SK-N-SH treated with all-trans-retinoic acid at 6 μM for 48 hours (cell line): ENCODE data around the gene UBB.

Experiments
- ATAC-seq: fragments of 200-7000 bp; cut with Tn5 transposase; 3 replicates; pipeline ENCODE4 v1.9.1; 2020; ENCODE audit warnings: mild to moderate bottlenecking, moderate library complexity
- ARNTL ChIP-seq: fragments of 450-650 bp; formaldehyde crosslinking; IDR thresholded peaks from 2 replicates; pipeline ENCODE4 v1.5.0; 2020; ENCODE audit warnings: low read depth, mild to moderate bottlenecking, moderate library complexity, borderline replicate concordance
- BACH2 ChIP-seq: fragments of 250-450 bp; sonication (Bioruptor Pico); IDR thresholded peaks from 2 replicates; pipeline ENCODE4 v1.9.0; 2021; ENCODE audit warnings: mild to moderate bottlenecking, borderline replicate concordance
- CSDC2 ChIP-seq: fragments of 250-450 bp; sonication (Bioruptor Pico); IDR thresholded peaks from 2 replicates; pipeline ENCODE4 v1.5.0; 2020; ENCODE audit warnings: mild to moderate bottlenecking, moderate library complexity
- CSRNP3 ChIP-seq: fragments of 250-450 bp; sonication (Bioruptor Pico); IDR thresholded peaks from 2 replicates; pipeline ENCODE4 v1.5.1; 2021; ENCODE audit warnings: mild to moderate bottlenecking, moderate library complexity
- ESRRG ChIP-seq: fragments of 250-450 bp; sonication (Bioruptor Pico); IDR thresholded peaks from 2 replicates; pipeline ENCODE4 v1.6.1; 2021; ENCODE audit warnings: mild to moderate bottlenecking
- GLIS3 ChIP-seq: fragments of 250-450 bp; sonication (Bioruptor Pico); IDR thresholded peaks from 2 replicates; pipeline ENCODE4 v1.5.0; 2020; ENCODE audit warnings: mild to moderate bottlenecking, moderate library complexity
- ISL1 ChIP-seq: fragments of 250-450 bp; sonication (Bioruptor Pico); IDR thresholded peaks from 2 replicates; pipeline ENCODE4 v2.1.2; 2022; ENCODE audit warnings: mild to moderate bottlenecking, moderate library complexity
- OSR1 ChIP-seq: fragments of 250-450 bp; sonication (Bioruptor Pico); IDR thresholded peaks from 2 replicates; pipeline ENCODE4 v1.8.0; 2022; ENCODE audit warnings: moderate library complexity, mild to moderate bottlenecking, inconsistent platforms
- PATZ1 ChIP-seq: fragments of 250-450 bp; sonication (Bioruptor Pico); IDR thresholded peaks from 2 replicates; pipeline ENCODE4 v1.8.0; 2020; ENCODE audit warnings: mild to moderate bottlenecking, moderate library complexity, borderline replicate concordance
- PPARA ChIP-seq: fragments of 250-450 bp; sonication (Bioruptor Pico); IDR thresholded peaks from 2 replicates; pipeline ENCODE4 v1.5.0; 2020; ENCODE audit warnings: mild to moderate bottlenecking, borderline replicate concordance
- RARB ChIP-seq: fragments of 250-450 bp; sonication (Bioruptor Pico); IDR thresholded peaks from 2 replicates; pipeline ENCODE4 v1.8.0; 2021; ENCODE audit warnings: mild to moderate bottlenecking, moderate library complexity
- SNAI2 ChIP-seq: fragments of 250-450 bp; sonication (Bioruptor Pico); IDR thresholded peaks from 2 replicates; pipeline ENCODE4 v1.5.0; 2020; ENCODE audit warnings: mild to moderate bottlenecking, moderate library complexity
- TCF4 ChIP-seq: fragments of 250-450 bp; sonication (Bioruptor Pico); IDR thresholded peaks from 2 replicates; pipeline ENCODE4 v1.8.0; 2021; ENCODE audit warnings: mild to moderate bottlenecking, moderate library complexity, borderline replicate concordance
- TOX ChIP-seq: fragments of 250-450 bp; sonication (Bioruptor Pico); IDR thresholded peaks from 2 replicates; pipeline ENCODE4 v1.8.0; 2021; ENCODE audit warnings: mild to moderate bottlenecking, moderate library complexity, borderline replicate concordance
- ZC3H10 ChIP-seq: fragments of 250-450 bp; sonication (Bioruptor Pico); IDR thresholded peaks from 2 replicates; pipeline ENCODE4 v1.5.1; 2021; ENCODE audit warnings: mild to moderate bottlenecking, moderate library complexity
- ZFP3 ChIP-seq: fragments of 250-450 bp; sonication (Bioruptor Pico); IDR thresholded peaks from 2 replicates; pipeline ENCODE4 v1.5.0; 2020; ENCODE audit warnings: mild to moderate bottlenecking, moderate library complexity
- ZFP30 ChIP-seq: fragments of 450-650 bp; formaldehyde crosslinking; IDR thresholded peaks from 2 replicates; pipeline ENCODE4 v1.5.0; 2022; ENCODE audit warnings: mild to moderate bottlenecking, moderate library complexity
- ZNF565 ChIP-seq: fragments of 450-650 bp; formaldehyde crosslinking; conservative IDR thresholded peaks from 2 replicates; pipeline ENCODE4 v1.5.0; 2020; ENCODE audit warnings: low read depth, mild to moderate bottlenecking, moderate library complexity
- ZNF70 ChIP-seq: fragments of 450-650 bp; formaldehyde crosslinking; IDR thresholded peaks from 2 replicates; pipeline ENCODE4 v1.5.0; 2020; ENCODE audit warnings: mild to moderate bottlenecking, moderate library complexity
- ZNF8 ChIP-seq: fragments of 450-650 bp; formaldehyde crosslinking; IDR thresholded peaks from 2 replicates; pipeline ENCODE4 v1.5.0; 2020; ENCODE audit warnings: mild to moderate bottlenecking, moderate library complexity
- TF ChIP-seq, protein P1 (sequence below): fragments of 250-450 bp; sonication (Bioruptor Pico); IDR thresholded peaks from 2 replicates; pipeline ENCODE4 v1.8.0; 2021; ENCODE audit warnings: low read depth, mild to moderate bottlenecking, moderate library complexity, borderline replicate concordance
- TF ChIP-seq, protein P2 (sequence below): fragments of 250-450 bp; sonication (Bioruptor Pico); IDR thresholded peaks from 2 replicates; pipeline ENCODE4 v1.5.0; 2020; ENCODE audit warnings: mild to moderate bottlenecking, moderate library complexity
- TF ChIP-seq, protein P3 (sequence below): fragments of 250-450 bp; sonication (Bioruptor Pico); IDR thresholded peaks from 2 replicates; pipeline ENCODE4 v1.5.1; 2020; ENCODE audit warnings: low read depth, mild to moderate bottlenecking, moderate library complexity

UBB gene

DNA sequence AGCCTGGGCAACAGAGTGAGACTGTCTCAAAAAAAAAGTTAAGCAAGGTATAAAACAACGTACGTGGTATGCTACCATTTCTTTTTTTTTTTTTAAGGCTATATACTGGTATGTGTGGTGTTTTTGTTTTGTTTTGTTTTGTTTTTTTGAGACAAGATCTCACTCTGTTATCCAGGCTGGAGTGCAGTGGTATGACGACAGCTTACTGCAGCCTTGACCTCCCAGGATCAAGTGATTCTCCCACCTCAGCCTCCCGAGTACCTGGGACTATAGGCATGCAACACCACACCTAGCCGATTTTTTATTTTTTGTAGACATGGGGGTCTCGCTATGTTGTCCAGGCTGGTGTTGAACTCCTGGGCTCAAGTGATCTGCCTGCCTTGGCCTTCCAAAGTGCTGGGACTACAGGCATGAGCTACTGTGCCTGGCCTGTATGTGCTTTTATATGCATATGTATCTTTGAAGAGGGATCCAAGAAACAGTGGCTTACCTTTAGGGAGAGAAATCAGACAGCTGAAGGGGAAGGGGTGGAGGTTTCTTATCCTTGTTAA is 34.1 kb upstream of the UBB start:
- TF ChIP-seq ISL1 (CRISPR knock-in tag) (no peak), ARNTL (CRISPR knock-in tag) (no peak), CSDC2 (CRISPR knock-in tag) (no peak)
- no peak for ATAC-seq

- TF ChIP-seq BACH2: no peak
- TF ChIP-seq PATZ1: no peak
- TF ChIP-seq GLIS3: no peak
- TF ChIP-seq ESRRG (CRISPR knock-in tag): no peak
- no peak for TF ChIP-seq ZFP3 (CRISPR knock-in tag)
- no peak for TF ChIP-seq ZNF70 (CRISPR knock-in tag)
- TF ChIP-seq ARNTL (CRISPR knock-in tag): no peak
- no peak for TF ChIP-seq ZNF8
- no peak for TF ChIP-seq TCF4 (CRISPR knock-in tag)
- TF ChIP-seq RARB: no peak
- no peak for TF ChIP-seq ZC3H10 (CRISPR knock-in tag)
- TF ChIP-seq ZFP30 (CRISPR knock-in tag): no peak
- no peak for TF ChIP-seq ZNF565 (CRISPR knock-in tag)
- TF ChIP-seq, protein P1, sequence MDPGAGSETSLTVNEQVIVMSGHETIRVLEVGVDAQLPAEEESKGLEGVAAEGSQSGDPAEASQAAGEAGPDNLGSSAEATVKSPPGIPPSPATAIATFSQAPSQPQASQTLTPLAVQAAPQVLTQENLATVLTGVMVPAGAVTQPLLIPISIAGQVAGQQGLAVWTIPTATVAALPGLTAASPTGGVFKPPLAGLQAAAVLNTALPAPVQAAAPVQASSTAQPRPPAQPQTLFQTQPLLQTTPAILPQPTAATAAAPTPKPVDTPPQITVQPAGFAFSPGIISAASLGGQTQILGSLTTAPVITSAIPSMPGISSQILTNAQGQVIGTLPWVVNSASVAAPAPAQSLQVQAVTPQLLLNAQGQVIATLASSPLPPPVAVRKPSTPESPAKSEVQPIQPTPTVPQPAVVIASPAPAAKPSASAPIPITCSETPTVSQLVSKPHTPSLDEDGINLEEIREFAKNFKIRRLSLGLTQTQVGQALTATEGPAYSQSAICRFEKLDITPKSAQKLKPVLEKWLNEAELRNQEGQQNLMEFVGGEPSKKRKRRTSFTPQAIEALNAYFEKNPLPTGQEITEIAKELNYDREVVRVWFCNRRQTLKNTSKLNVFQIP (CRISPR knock-in tag): no peak
- no peak for TF ChIP-seq OSR1
- no peak for TF ChIP-seq SNAI2
- no peak for TF ChIP-seq ISL1 (CRISPR knock-in tag)
- TF ChIP-seq, protein P2, sequence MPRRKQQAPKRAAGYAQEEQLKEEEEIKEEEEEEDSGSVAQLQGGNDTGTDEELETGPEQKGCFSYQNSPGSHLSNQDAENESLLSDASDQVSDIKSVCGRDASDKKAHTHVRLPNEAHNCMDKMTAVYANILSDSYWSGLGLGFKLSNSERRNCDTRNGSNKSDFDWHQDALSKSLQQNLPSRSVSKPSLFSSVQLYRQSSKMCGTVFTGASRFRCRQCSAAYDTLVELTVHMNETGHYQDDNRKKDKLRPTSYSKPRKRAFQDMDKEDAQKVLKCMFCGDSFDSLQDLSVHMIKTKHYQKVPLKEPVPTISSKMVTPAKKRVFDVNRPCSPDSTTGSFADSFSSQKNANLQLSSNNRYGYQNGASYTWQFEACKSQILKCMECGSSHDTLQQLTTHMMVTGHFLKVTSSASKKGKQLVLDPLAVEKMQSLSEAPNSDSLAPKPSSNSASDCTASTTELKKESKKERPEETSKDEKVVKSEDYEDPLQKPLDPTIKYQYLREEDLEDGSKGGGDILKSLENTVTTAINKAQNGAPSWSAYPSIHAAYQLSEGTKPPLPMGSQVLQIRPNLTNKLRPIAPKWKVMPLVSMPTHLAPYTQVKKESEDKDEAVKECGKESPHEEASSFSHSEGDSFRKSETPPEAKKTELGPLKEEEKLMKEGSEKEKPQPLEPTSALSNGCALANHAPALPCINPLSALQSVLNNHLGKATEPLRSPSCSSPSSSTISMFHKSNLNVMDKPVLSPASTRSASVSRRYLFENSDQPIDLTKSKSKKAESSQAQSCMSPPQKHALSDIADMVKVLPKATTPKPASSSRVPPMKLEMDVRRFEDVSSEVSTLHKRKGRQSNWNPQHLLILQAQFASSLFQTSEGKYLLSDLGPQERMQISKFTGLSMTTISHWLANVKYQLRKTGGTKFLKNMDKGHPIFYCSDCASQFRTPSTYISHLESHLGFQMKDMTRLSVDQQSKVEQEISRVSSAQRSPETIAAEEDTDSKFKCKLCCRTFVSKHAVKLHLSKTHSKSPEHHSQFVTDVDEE: no peak
- no peak for TF ChIP-seq TOX (CRISPR knock-in tag)
- TF ChIP-seq CSRNP3: no peak
- no peak for ATAC-seq
These were observed 32.3 kb upstream of the UBB start for GRCh38 chr17:16348586-16348985.

DNA sequence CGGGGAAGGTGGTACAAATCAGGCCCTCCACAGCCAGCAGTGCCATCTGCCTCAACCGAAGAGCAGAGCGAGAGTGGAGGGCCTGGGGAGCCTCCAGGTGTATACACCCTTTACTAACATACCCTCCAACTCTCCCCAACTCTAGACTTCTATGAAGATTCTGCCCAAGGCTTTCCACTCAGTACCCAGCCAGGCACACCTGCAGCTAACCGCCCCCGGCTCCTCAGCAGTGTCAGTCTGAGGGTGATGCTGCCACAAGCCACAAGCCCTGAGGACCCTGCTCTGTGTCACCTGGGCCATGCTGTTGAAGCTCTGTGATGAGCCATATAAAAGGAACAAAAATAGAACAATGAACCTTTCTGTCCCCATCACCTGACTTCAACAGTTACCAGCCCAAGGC is 31.5 kb upstream of the UBB start:
- ATAC-seq: no peak
- no peak for TF ChIP-seq ZC3H10 (CRISPR knock-in tag)
- no peak for TF ChIP-seq ARNTL (CRISPR knock-in tag)
- no peak for TF ChIP-seq TOX (CRISPR knock-in tag)
- TF ChIP-seq CSDC2 (CRISPR knock-in tag): no peak
- TF ChIP-seq, protein P1 (CRISPR knock-in tag): no peak
- no peak for TF ChIP-seq PATZ1
- no peak for TF ChIP-seq PPARA (CRISPR knock-in tag)
- TF ChIP-seq ZFP3 (CRISPR knock-in tag): no peak
- TF ChIP-seq SNAI2: no peak
- no peak for TF ChIP-seq ESRRG (CRISPR knock-in tag)
- no peak for TF ChIP-seq ZNF70 (CRISPR knock-in tag)
- TF ChIP-seq RARB: no peak
- no peak for TF ChIP-seq BACH2
- TF ChIP-seq, protein P3, sequence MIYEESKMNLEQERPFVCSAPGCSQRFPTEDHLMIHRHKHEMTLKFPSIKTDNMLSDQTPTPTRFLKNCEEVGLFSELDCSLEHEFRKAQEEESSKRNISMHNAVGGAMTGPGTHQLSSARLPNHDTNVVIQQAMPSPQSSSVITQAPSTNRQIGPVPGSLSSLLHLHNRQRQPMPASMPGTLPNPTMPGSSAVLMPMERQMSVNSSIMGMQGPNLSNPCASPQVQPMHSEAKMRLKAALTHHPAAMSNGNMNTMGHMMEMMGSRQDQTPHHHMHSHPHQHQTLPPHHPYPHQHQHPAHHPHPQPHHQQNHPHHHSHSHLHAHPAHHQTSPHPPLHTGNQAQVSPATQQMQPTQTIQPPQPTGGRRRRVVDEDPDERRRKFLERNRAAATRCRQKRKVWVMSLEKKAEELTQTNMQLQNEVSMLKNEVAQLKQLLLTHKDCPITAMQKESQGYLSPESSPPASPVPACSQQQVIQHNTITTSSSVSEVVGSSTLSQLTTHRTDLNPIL (CRISPR knock-in tag): no peak
- TF ChIP-seq ZNF565 (CRISPR knock-in tag): no peak
- no peak for TF ChIP-seq TCF4 (CRISPR knock-in tag)
- no peak for TF ChIP-seq ZNF8
